Measurements from ENCODE around the gene COQ3. TPM values are rescaled to one million over a fixed set of nuclear protein-coding genes. Genes with fewer than 3 reads are reported as not detected.
A peak's percentile ranks its signal among the peaks of the same experiment; 100 is the strongest.

The COQ3 gene, protein sequence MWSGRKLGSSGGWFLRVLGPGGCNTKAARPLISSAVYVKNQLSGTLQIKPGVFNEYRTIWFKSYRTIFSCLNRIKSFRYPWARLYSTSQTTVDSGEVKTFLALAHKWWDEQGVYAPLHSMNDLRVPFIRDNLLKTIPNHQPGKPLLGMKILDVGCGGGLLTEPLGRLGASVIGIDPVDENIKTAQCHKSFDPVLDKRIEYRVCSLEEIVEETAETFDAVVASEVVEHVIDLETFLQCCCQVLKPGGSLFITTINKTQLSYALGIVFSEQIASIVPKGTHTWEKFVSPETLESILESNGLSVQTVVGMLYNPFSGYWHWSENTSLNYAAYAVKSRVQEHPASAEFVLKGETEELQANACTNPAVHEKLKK
- total RNA-seq (2021) (10.9 and 14.4 TPM in 2 replicates), Bru-seq, nascent RNA (percentile 61 among the genes with signal in this experiment), BruChase-seq, experiment 1, labeled RNA remaining after a 2-hour chase (percentile 50 among the genes with signal in this experiment), BruChase-seq, experiment 2, labeled RNA remaining after a 6-hour chase (percentile 63 among the genes with signal in this experiment)
- long read RNA-seq, transcript COQ3-201 (7 exons, 1,335 nt), result major isoform, 59 of 84 reads
- long read RNA-seq, partial matches to known transcripts, result 6 of 84 reads
- long read RNA-seq, other reads (novel, unspliced or antisense), result 19 of 84 reads

DNA sequence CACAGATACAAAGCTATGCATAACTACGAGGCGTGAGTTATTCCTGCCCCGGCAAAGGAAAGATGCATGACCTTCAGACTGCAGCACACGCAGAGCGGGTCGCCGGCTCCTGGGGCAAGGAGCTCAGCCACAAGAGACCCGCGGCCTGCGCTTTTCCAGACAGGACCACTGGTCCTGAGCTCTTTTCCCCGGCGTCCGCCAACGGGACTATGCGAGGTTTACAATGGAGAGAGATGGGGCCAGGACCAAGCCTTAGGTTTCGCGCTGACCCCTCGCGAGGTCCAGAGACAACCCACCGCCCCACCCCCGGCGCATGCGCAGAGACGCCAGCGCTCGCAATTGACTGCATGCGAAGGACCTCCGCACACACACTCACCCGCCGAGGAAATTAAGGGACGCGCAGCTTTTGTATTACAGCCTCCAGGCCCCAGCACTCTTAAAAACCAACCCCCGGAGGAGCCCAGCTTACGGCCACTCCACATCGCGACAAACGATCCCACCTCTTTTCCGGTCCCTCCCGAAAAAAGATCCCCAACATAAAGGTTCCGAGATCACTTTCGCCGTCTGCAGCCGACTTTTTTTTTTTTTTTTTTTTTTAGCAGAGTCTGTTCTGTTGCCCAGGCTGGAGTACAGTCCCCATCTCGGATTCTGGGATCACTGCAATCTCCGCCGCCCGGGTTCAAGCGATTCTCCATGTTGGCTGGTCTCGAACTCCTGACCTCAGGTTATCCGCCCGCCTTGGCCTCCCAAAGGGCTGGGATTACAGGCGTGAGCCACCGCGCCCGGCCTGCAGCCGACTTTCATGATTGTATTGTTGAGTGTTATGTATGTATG is at the start of gene COQ3:
Gene COQ3, minus strand, starts transcription at position 498 of the 834 bp plus-strand sequence. Its CDS starts 16 bp downstream, at position 482.
- ChIA-PET CTCF (interaction anchor here (0.7 to 0.9 kb wide), 3 partner anchors 59 to 466 kb away, joined by 4 to 9 read pairs (median 6); no protein-coding TSS in a partner anchor), POLR2A (ENCODE audit: unreplicated experiment) (interaction anchor here (0.6 to 0.9 kb wide), 4 partner anchors 15 to 174 kb away, joined by 3 to 47 read pairs (median 6); partner anchors contain the start of gene PNISR)
- Histone ChIP-seq H3K36me3 (ENCODE audit: low read depth) (peaks cover 6% of the 10 kb centered on the region; the same call in 1 of the 2 replicates), H3K79me2 (ENCODE audit: low read depth) (peaks cover 11% of the 10 kb centered on the region; the same call in 1 of the 2 replicates), H3K4me1 (replicated peaks; ENCODE audit: insufficient read depth) (peaks cover 10% of the 10 kb centered on the region; the same call in 1 of the 2 replicates), H3F3A (ENCODE audit: insufficient read depth, low read depth) (peaks cover 16% of the 10 kb centered on the region; the same call in 1 of the 2 replicates), H3K9me3 (ENCODE audit: insufficient read depth, low read depth) (no peaks in the 10 kb centered on the region), H3K9me2 (ENCODE audit: insufficient read depth) (no peaks in the 10 kb centered on the region), H3K27ac (peak within 1 kb of the TSS; percentile 76), H3K4me2 (peak within 1 kb of the TSS; percentile 98), H3K27me3 (ENCODE audit: insufficient read depth, low read depth) (no peaks in the 10 kb centered on the region), H4K20me1 (ENCODE audit: insufficient read depth) (no peaks in the 10 kb centered on the region), H2AFZ (peak within 1 kb of the TSS; percentile 100), H3K4me3 (peak within 1 kb of the TSS; percentile 96)
- TSS peak; percentile 83 for BruUV-seq (replicated peaks)
- TF ChIP-seq, protein P1, sequence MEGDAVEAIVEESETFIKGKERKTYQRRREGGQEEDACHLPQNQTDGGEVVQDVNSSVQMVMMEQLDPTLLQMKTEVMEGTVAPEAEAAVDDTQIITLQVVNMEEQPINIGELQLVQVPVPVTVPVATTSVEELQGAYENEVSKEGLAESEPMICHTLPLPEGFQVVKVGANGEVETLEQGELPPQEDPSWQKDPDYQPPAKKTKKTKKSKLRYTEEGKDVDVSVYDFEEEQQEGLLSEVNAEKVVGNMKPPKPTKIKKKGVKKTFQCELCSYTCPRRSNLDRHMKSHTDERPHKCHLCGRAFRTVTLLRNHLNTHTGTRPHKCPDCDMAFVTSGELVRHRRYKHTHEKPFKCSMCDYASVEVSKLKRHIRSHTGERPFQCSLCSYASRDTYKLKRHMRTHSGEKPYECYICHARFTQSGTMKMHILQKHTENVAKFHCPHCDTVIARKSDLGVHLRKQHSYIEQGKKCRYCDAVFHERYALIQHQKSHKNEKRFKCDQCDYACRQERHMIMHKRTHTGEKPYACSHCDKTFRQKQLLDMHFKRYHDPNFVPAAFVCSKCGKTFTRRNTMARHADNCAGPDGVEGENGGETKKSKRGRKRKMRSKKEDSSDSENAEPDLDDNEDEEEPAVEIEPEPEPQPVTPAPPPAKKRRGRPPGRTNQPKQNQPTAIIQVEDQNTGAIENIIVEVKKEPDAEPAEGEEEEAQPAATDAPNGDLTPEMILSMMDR (conservative IDR thresholded peaks at IDR 0.05), result no peak
- no peak for TF ChIP-seq EZH2 (IDR thresholded peaks at IDR 0.05; ENCODE audit: low read depth)
- peak; percentile 70 to 73 for DNase-seq
- intact Hi-C loops (cut with micrococcal nuclease; ENCODE audit: unreplicated experiment), result loop anchor here (1.0 kb wide), 2 partner anchors 31 to 45 kb away; partner anchors contain the start of genes FAXC and PNISR

DNA sequence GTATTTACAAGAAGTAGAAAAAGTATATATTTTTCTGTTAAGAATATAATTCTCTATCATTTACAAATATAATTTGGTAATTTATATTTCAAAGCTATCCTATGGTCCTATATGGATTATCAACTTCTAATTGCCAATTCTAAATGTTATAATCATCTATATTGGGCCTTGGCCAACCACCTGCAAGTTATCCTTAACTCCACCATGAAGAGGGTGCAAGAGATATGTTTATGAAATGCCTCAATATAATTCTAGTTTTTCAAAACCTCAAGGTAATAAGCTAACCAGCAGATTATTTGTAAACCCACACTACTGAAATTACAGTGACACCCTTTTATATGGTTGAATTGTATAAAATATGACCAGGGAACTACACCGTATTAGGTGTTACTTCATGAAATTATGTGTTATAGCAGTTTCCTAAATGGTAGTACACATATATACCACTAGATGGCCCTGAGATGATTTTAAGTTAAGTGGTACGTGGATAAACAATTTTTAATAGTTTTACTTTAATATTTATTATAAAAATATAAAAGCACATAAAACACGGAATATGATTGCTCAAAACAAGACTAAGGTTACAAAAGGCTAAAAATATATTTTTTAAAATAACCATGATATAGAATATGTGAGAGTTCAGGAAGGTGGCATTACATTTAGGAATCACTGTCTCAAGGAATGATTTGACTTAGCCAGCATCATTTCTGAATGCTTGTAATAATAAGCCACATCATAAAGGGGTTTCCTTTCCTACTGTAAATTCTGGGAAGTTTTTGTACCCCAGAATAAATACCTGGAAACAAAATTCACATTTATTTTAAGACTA is 40.9 kb upstream of the COQ3 start:
- H3F3A ChIP-seq (ENCODE audit: insufficient read depth, low read depth), result peaks cover 5% of the 10 kb centered on the region; the same call in 1 of the 2 replicates
- ChIA-PET POLR2A (ENCODE audit: unreplicated experiment) (no interaction called here), CTCF (no interaction called here)
- 0 out of 2 replicates have a peak, but pooled peaks cover 4% of the 10 kb centered on the region for H3K36me3 ChIP-seq (ENCODE audit: low read depth)
- no peak overlapping the region for H3K4me2 ChIP-seq
- DNase-seq, result no peak
- H3K27me3 ChIP-seq (ENCODE audit: insufficient read depth, low read depth), result no peaks in the 10 kb centered on the region
- H3K27ac ChIP-seq, result no peak overlapping the region
- no peaks in the 10 kb centered on the region for H4K20me1 ChIP-seq (ENCODE audit: insufficient read depth)
- H3K79me2 ChIP-seq (ENCODE audit: low read depth), result no peaks in the 10 kb centered on the region
- intact Hi-C loops (cut with micrococcal nuclease; ENCODE audit: unreplicated experiment), result no loop called here
- H3K4me3 ChIP-seq, result no peak overlapping the region
- no peak overlapping the region for H2AFZ ChIP-seq
- no peaks in the 10 kb centered on the region for H3K9me2 ChIP-seq (ENCODE audit: insufficient read depth)
- H3K4me1 ChIP-seq (replicated peaks; ENCODE audit: insufficient read depth), result no peaks in the 10 kb centered on the region
- TF ChIP-seq, protein P1 (conservative IDR thresholded peaks at IDR 0.05), result peak; percentile 79
- no peak for TF ChIP-seq EZH2 (IDR thresholded peaks at IDR 0.05; ENCODE audit: low read depth)
- H3K9me3 ChIP-seq (ENCODE audit: insufficient read depth, low read depth), result no peaks in the 10 kb centered on the region
- BruUV-seq (replicated peaks), result no TSS peak

Data from PC-9 (cell line).